Stomach smooth muscle (tissue), 2 donors: Measurements from ENCODE around the gene FCGBP.
"Not testable (repeated sequence)": the region's sequence is repeated elsewhere in the genome, so short reads cannot be mapped to it uniquely, and the experiment has no call there.

Experiments used
- H3K27ac ChIP-seq: one replicate; pipeline ENCODE4 v1.7.0; 2013; ENCODE audit warnings: mild to moderate bottlenecking, low read length, inconsistent platforms
- H3K27me3 ChIP-seq, 2 donors: one replicate each; pipeline ENCODE4 v1.7.0; 2013; ENCODE audit warnings: low read length in 2 of 2; ENCODE audit not compliant: insufficient read depth in 2 of 2, control insufficient read depth in 1 of 2
- H3K36me3 ChIP-seq, 2 donors: one replicate each; pipeline ENCODE4 v1.7.0; 2013; ENCODE audit warnings: low read length in 2 of 2; ENCODE audit not compliant: control insufficient read depth in 2 of 2, insufficient read depth in 2 of 2
- H3K4me1 ChIP-seq: one replicate; pipeline ENCODE4 v1.7.0; 2013; ENCODE audit warnings: low read length; ENCODE audit not compliant: control insufficient read depth, insufficient read depth
- H3K4me3 ChIP-seq, 2 donors: one replicate each; pipeline ENCODE4 v1.7.0; 2013; ENCODE audit warnings: low read length in 2 of 2
- H3K9ac ChIP-seq, 2 donors: one replicate each; pipeline ENCODE4 v1.7.0; 2013; ENCODE audit warnings: low read length in 2 of 2, mild to moderate bottlenecking in 1 of 2
- H3K9me3 ChIP-seq, 2 donors: one replicate each; pipeline ENCODE4 v1.7.0; 2013; ENCODE audit warnings: low read length in 2 of 2; ENCODE audit not compliant: control insufficient read depth in 2 of 2
- donor health status: healthy.
- donor health status: Pancreatic carcinoma.

The FCGBP gene

DNA sequence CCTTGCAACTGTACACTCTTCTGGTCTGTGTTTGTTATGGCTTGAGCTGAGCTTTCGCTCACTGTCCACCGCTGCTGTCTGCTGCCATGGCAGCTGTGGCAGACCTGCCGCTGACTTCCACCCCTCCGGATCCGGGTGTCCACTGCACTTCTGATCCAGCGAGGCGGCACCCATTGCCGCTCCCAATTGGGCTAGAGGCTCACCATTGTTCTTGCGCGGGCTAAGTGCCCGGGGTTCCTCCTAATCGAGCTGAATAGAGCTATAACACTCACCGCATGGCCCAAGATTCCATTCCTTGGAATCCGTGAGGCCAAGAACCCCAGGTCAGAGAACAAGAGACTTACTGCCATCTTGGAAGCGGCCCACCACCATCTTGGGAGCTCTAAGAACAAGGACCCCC, 34.4 kb upstream of the FCGBP start:
- Histone ChIP-seq H3K4me1 (peaks cover 19% of the 10 kb centered on the region), H3K27ac (no peak overlapping the region), H3K36me3 (peaks cover 10 to 12% of the 10 kb centered on the region in 2 donors), H3K4me3 (no peak overlapping the region), H3K9ac (no peak overlapping the region), H3K27me3 (no peaks in the 10 kb centered on the region), H3K9me3 (no peaks in the 10 kb centered on the region)

DNA sequence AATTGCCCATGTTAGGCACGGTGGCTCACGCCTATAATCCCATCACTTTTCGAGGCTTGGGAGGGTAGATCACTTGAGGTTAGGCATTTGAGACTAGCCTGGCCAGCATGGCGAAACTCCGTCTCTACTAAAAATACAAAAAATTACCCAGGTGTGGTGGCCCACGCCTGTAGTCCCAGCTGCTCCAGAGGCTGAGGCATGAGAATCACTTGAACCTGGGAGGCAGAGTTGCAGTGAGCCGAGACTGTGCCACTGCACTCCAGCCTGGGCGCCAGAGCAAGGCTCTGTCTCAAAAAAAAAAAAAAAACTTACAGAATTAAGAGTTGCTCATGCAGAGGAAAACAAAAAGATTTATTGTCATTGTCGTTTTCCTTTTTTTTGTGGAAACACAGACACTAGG, 33.1 kb upstream of the FCGBP start:
- H3K27me3 ChIP-seq, result no peaks in the 10 kb centered on the region
- H3K9ac ChIP-seq, result no peak overlapping the region
- peaks cover 19% of the 10 kb centered on the region for H3K4me1 ChIP-seq
- H3K36me3 ChIP-seq, result peaks cover 0 to 3% of the 10 kb centered on the region in 2 donors
- no peak overlapping the region for H3K4me3 ChIP-seq
- no peak overlapping the region for H3K27ac ChIP-seq
- no peaks in the 10 kb centered on the region for H3K9me3 ChIP-seq

DNA sequence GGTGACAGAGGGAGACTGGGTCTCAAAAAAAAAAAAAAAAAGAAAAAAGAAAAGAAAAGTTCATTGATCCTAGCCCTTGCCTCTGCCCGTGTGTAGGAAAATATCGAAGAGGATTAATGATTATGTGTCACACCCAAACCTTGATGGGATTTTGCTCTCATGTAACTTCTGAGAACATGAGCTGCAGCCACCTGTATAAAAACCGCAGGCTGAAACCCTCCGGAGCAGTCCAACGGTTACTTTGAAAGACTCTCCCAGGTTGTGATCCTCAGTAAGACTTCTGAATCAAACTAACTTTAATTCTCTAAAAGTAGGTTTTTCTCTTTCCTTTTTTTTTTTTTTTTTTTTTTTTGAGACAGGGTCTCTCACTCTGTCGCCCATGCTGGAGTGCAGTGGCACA, 32.2 kb upstream of the FCGBP start:
- H3K4me3 ChIP-seq, result no peak overlapping the region
- no peak overlapping the region for H3K9ac ChIP-seq
- H3K27ac ChIP-seq, result no peak overlapping the region
- H3K4me1 ChIP-seq, result peaks cover 12% of the 10 kb centered on the region
- no peaks in the 10 kb centered on the region for H3K9me3 ChIP-seq
- no peaks in the 10 kb centered on the region for H3K36me3 ChIP-seq
- no peaks in the 10 kb centered on the region for H3K27me3 ChIP-seq

DNA sequence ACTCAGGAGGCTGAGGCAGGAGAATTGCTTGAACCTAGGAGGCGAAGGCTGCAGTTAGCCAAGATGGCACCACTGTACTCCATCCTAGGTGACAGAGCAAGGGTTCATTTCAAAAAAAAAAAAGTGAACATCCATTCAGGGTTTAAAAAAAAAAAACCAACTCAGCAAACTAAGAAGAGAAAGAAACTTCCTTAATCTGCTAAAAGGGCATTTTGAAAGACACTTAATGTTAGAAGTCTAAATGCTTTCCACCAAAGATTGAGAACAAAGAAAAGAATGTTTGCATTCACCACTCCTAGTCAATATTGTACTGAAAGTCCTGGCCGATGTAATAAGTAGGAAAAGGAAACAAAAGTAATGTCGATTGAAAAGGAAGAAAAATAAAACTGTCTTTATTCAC, 29.5 kb upstream of the FCGBP start:
- no peak overlapping the region for H3K27ac ChIP-seq
- H3K9ac ChIP-seq, result no peak overlapping the region
- no peak overlapping the region for H3K4me3 ChIP-seq
- H3K9me3 ChIP-seq, result no peaks in the 10 kb centered on the region
- H3K27me3 ChIP-seq, result no peaks in the 10 kb centered on the region
- H3K36me3 ChIP-seq, result no peaks in the 10 kb centered on the region
- no peaks in the 10 kb centered on the region for H3K4me1 ChIP-seq

DNA sequence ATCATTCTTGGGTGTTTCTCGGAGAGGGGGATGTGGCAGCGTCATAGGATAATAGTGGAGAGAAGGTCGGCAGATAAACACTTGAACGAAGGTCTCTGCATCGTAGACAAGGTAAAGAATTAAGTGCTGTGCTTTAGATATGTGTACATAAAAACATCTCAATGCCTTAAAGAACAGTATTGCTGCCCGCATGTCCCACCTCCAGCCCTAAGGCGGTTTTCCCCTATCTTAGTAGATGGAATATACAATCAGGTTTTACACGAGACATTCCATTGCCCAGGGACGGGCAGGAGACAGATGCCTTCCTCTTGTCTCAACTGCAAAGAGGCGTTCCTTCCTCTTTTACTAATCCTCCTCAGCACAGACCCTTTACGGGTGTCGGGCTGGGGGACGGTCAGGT, 25.0 kb upstream of the FCGBP start:
- not testable (repeated sequence) for H3K4me3 ChIP-seq, H3K9ac ChIP-seq, H3K36me3 ChIP-seq, H3K27ac ChIP-seq, H3K27me3 ChIP-seq, H3K4me1 ChIP-seq, H3K9me3 ChIP-seq

DNA sequence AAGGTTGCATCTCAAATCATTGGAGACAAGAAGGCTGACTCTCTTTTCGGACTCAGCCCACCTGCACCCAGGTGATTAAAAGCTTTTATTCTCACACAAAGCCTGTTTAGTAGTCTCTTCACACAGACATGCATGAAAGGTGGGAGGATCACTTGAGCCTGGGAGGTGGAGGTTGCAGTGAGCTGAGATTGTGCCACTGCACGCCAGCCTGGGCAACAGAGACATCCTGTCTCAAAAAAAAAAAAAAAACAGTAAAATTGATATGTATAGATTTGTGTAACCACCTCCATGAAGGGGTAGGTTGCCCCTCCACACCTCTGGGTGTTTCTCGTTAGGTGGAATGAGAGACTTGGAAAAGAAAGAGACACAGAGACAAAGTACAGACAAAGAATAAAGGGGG, 24.5 kb upstream of the FCGBP start:
- not testable (repeated sequence) for H3K27ac ChIP-seq, H3K36me3 ChIP-seq, H3K4me3 ChIP-seq, H3K9me3 ChIP-seq, H3K4me1 ChIP-seq, H3K9ac ChIP-seq, H3K27me3 ChIP-seq

DNA sequence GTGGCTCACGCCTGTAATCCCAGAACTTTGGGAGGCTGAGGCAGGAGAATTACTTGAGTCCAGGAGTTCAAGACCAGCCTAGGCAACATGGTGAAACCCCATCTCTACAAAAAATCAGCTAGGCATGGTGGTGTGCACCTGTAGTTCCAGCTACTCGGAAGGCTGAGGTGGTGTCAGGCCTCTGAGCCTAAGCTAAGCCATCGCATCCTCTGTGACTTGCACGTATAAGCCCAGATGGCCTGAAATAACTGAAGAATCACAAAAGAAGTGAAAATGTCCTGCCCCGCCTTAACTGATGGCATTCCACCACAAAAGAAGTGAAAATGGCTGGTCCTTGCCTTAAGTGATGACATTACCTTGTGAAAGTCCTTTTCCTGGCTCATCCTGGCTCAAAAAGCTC, 23.5 kb upstream of the FCGBP start:
- H3K4me1 ChIP-seq, H3K27me3 ChIP-seq, H3K9me3 ChIP-seq, H3K36me3 ChIP-seq, H3K9ac ChIP-seq, H3K27ac ChIP-seq, H3K4me3 ChIP-seq: not testable (repeated sequence)

DNA sequence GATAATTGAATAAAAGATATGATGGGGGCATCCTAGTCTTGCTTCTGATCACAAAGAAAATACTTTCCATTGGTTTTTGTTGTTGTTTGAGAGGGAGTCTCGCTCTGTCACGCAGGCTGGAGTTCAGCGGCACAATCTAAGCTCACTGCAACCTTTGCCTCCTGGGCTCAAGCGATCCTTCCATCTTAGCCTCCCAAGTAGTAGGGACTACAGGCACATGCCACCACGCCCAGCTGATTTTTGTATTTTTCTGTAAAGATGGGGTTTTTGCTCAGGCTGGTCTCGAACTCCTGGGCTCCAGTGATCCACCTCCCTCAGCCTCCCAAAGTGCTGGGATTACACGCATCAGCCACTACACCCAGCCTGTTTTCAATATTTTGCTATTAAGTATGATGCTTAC, 19.5 kb upstream of the FCGBP start:
- H3K36me3 ChIP-seq, result no peaks in the 10 kb centered on the region
- H3K9me3 ChIP-seq, result no peaks in the 10 kb centered on the region
- H3K27me3 ChIP-seq, result no peaks in the 10 kb centered on the region
- no peaks in the 10 kb centered on the region for H3K4me1 ChIP-seq
- H3K27ac ChIP-seq, result no peak overlapping the region
- no peak overlapping the region for H3K4me3 ChIP-seq
- H3K9ac ChIP-seq, result no peak overlapping the region

DNA sequence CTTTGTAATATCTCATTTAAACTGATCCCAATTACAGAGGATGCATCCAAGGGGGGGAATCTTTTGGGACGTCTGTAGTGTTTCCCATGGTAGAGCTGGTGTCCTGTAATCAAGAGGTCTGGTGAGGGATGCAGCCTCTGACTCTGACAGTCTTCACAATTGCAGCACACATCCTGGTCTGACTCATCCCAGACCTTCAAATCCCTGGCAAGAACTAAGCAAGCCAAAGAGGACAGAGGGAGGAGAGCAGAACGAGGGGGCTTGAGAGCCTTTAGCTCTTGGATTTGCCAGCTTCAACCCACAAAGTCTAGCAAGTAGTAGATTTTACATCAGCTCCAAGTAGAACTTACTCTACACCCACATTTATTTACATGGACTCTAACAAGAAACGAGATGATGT, 17.3 kb upstream of the FCGBP start:
- Histone ChIP-seq H3K4me1 (no peaks in the 10 kb centered on the region), H3K36me3 (no peaks in the 10 kb centered on the region), H3K27ac (no peak overlapping the region), H3K27me3 (no peaks in the 10 kb centered on the region), H3K9me3 (no peaks in the 10 kb centered on the region), H3K4me3 (no peak overlapping the region), H3K9ac (no peak overlapping the region)

DNA sequence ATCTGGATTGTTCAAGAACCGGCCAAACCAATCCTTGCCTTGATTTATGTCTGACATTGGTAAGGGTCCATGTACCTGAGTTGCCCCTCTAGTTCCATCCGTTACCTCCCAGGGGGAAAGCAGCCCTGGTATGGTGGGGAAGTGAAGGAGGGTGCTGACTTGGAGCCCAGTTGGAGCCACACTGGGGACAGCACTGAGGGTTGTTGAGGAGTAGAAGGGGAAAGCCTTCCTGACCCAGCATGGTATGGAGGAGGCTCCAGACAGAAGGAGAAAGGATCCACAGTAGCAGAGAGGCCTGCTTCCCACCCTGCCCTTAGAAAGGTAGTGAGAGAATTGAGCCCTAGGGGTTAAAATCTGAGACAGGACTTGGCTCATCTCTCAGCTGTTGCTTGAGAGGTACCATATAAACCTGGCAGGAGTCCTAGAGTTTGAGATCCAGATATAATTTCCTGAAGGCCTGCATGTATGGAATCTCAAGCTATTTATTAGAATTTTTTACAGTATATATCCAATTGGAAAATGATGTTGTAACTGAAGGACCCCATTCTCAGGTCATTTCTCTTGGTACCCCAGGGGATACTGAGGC, 16.7 kb upstream of the FCGBP start:
- Histone ChIP-seq H3K4me1 (no peaks in the 10 kb centered on the region), H3K27me3 (no peaks in the 10 kb centered on the region), H3K27ac (no peak overlapping the region), H3K4me3 (no peak overlapping the region), H3K9ac (no peak overlapping the region), H3K36me3 (no peaks in the 10 kb centered on the region), H3K9me3 (no peaks in the 10 kb centered on the region)

DNA sequence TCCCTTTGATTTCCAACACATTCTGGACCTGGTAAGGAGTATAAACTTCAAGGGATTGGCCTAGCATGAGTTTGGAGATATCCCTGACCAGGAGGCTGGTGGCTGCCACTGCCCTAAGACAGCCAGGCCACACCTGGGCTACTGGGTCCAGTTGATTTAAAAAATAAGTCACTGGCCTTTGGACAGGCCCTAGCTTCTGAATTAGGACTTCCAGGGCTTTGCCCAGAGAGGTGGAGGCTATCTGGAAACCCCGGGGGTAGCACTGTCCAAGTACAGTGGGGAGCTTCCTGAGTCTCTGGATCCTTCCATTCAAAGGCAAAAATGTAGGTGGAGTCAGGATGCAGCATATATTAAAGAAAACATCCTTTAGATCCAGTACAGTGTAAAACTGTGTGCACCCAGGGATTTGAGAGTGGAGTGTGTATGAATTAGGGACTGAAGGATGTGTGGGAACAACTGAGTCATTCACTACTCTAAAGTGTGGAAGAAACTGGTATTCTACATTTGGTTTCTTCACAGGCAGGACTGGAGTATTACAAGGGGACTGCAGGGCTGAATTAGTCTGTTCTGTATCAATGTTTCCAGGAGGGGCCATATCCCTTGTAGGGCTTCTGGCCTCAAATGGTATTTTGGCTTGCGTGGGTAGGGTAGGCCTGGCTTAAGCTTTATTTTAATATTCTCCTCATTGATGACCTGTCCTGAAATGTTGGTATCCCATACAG, 14.8 kb upstream of the FCGBP start:
- no peaks in the 10 kb centered on the region for H3K27me3 ChIP-seq
- no peaks in the 10 kb centered on the region for H3K36me3 ChIP-seq
- no peaks in the 10 kb centered on the region for H3K4me1 ChIP-seq
- no peak overlapping the region for H3K27ac ChIP-seq
- no peaks in the 10 kb centered on the region for H3K9me3 ChIP-seq
- no peak overlapping the region for H3K4me3 ChIP-seq
- H3K9ac ChIP-seq, result no peak overlapping the region
